SK-MEL-5 (cell line): Measurements from ENCODE around the gene GREM1. TPM values are rescaled to one million over a fixed set of nuclear protein-coding genes. Genes with fewer than 3 reads are reported as not detected.

ENCODE experiments used
- DNase-seq: peaks from one replicate; pipeline ENCODE4 v3.0.0-alpha.2; 2016; ENCODE audit warnings: low read depth, low spot score
- in situ Hi-C: cut with HindIII; loops from 2 replicates; pipeline ENCODE4 v1.10.0; 2016; ENCODE audit warnings: low sequenced_read_pairs, high pct_unique_total_duplicates, low pct_unique_long_range_greater_than_20kb
- total RNA-seq: library from RNA; depleted of rRNA; stranded (reverse); fragments of >200 nt; shearing (Covaris generic); gene quantifications from 2 replicates; pipeline ENCODE4 v1.2.3, GENCODE V29; 2014

GREM1 gene
- total RNA-seq, 1 experiment from 2014 or later: under 0.01 TPM

DNA sequence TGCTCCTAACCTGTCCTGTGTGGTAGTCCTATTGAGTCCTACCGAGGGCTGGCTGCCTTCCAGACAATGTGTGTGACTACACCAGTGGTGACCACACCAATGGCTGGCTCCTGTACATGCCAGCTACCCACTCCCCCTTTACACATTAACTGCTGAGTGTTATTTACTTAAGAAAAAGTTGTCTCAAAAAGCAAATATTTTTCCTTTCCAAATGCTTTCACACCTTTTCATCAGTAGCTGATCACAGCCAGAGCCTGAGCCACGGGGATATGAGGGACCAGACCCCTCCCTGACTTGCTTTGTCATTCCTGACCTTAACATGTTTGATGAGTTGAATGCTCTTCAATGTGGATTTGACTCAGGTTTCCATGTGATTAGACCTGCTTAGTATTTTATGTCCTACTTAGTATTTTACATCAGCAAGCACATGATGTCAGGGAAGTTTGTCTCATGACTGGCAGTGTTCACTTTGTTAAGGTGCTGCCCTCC is 29.6 kb upstream of the GREM1 start:
- no peak for DNase-seq
- in situ Hi-C loops: loop anchor here (25.0 kb wide), 1 partner anchor 124 kb away; no protein-coding TSS in a partner anchor

DNA sequence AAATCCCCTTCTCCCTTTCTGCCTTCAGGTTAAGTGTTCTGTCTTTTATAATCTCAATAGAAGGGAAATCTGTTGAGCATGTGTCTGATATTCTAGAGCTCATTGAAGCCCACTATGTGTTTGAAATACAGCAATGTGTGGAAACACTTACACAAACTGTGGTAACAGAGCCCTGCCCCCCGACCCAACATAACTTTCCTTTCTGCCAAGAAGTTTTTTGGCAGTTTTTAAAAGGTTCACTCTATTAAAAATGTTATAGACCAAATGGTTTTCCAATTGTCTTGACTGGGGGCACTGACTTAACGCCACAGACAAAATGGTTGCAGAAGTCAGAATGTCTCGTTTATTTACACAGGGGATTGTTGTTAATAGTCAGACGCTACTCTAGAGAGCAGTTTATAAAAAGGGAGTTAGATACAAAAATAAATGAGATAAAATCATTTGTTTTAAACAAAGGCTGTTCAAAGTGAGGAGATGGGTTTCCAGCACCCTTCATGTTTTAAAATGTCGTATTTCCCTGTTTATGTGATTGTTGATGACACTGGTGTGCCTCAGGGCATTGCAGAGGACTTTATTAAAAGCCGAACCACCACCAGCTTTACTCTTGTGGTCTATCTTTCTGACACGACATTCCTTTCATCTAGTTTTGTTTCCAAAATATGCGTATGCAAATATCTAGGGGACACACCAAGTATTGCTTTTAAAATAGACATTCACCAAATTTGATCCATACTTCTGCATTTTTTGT is 26.7 kb upstream of the GREM1 start:
- no peak for DNase-seq
- in situ Hi-C loops: loop anchor here (25.0 kb wide), 1 partner anchor 121 kb away; no protein-coding TSS in a partner anchor

DNA sequence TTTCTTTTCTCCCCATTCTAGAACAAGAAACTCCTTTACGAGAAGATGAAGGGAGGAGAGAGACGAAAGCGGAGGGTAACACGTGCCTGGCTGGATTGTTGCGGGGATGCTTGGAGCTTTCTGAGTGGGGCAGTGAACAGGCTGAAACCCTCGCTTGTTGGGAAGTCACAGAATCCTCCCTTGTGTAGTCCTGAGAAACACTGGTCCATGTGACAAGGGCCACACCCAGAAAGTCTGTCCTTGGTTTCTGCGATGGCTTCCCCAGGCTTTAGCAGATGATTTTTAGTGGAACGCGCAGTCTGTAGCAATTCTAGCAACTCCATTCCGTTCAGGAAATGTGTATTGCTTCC is 26.1 kb upstream of the GREM1 start:
- no peak for DNase-seq
- in situ Hi-C loops: loop anchor here (25.0 kb wide), 1 partner anchor 121 kb away; no protein-coding TSS in a partner anchor

DNA sequence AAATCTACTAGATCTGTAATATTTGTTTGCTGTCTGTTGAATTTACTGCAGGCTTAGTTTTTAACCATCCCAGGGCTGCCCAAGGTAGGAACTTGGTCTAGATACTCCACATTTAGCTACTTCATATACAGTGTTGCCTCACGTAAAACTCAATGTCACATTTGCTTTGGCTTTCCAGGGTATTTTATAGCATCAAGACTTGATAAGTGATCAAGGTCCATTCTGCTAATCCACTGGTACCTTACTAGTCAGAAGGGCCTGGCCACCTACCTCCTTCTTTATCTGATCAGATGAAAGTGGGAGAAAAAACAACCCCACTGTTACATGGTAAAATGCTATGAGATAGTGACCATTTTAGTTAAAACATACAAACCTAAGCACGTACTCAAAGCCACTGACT is 25.5 kb upstream of the GREM1 start:
- in situ Hi-C loops: loop anchor here (25.0 kb wide), 1 partner anchor 120 kb away; no protein-coding TSS in a partner anchor
- DNase-seq: no peak

DNA sequence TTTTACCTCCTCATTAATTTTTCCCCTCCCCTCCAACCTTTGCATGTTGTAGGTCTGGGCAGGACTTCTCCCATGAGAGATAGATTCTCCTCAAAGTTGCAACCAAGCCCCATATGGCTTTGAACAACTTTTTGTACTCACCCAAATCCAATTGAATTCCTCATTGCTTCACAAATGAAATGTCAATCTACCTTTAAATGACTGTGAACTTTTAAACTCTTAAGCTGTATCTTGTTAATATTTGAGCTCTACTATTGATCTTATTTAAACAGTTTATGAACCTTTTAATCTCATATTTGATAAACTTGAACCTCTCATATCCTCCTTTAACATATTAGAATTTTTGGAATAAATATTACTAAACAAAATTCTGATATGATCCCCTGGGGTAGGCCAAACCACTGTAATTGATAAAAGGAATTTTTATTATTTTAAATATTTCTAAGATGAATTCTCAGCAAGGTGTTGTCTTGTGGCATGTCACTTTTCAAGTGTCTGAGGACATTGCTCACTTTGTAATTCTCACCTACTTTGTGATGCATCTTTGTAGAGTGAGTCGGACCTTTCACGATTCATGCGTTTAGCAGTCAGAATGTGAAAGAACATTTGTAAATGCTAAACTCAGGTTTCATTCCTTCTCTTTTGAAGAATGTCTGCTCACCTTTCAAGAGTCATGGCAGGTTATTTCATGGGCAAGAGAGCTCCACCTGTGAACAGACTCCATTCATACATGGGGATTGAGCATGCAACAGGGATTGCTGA is 23.4 kb upstream of the GREM1 start:
- no peak for DNase-seq
- in situ Hi-C loops: loop anchor here (25.0 kb wide), 1 partner anchor 118 kb away; no protein-coding TSS in a partner anchor

DNA sequence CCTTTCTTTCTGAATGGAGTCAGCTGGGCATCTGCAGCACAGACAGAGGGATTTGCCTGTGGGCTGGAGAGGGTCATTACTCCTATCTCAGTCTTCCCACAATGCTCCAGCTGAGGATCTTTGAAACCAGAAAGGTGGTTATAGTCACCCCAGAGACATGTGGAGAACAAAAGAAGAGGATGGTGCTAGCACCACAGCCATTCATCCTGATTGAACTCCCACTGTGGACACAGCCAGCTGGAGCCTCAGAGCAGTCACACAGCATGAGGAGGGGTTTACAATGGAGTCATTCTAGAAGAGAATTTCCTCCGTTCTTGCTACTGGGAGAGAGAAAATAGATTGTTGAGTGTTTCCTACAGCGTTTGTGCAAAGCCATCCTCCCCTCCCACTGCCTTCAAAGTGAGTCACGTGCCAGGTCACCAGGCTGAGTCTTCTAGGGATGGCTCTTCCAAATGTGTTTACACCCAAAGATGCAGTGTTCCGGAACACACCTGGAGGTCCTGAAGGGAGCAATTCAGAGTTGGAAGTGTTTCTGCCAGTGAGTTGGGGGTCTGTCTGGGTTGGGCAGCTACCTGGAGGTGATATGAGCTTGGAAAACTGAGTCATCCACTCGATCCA is 18.9 kb upstream of the GREM1 start:
- DNase-seq: no peak
- in situ Hi-C loops: loop anchor here (25.0 kb wide), 1 partner anchor 113 kb away; no protein-coding TSS in a partner anchor

DNA sequence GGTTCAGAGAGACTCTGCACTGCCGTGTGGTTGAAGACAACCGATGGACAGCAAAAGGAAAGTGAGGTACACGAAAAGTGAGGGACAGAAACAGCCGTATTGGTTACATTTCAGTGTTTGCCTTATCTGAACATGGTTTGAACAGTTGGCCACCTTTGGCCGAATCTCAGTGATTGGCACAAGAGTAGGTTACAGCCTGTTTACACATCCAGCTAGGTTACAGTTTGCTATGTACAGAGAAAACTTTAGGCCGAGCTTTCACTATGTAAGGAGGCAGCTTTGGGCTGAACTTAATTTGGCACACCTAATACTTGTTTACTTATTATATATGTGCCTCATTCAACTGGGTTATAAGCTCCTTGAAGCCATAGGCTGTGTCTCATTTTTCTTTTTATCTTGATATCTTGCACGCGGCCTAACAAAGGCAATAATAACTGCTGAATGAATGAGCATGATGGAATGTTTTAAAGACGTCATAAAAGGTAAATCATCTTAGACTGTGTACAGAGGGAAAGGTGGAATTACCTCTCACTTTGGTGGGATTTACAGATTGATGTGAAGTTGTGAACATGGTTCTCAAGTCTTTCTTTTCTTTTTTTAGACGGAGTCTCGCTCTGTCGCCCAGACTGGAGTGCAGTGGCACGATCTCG is 17.2 kb upstream of the GREM1 start:
- DNase-seq: no peak

DNA sequence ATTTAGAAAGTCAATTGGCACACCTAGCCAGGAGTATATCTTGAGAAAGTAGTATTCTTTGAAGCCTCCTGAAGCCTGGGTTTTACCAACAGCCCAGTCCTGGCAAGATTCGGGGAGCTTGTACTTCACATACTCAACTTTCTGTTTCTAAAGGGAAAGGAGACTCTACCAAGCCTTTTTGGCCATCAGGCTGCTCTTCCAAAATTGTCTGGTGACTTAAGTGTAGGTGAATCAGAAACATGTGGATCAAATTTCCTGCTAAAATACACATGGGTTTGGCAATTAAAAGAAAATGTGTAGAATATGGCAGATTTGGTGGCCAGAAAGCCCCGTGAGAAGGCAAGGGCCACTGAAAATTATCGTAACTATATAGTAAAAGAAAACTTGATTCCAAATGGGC is 15.9 kb upstream of the GREM1 start:
- no peak for DNase-seq
- in situ Hi-C loops: no loop called here

More for the DNA sequence above, 17.2 kb upstream of the GREM1 start:
- in situ Hi-C loops: no loop called here

DNA sequence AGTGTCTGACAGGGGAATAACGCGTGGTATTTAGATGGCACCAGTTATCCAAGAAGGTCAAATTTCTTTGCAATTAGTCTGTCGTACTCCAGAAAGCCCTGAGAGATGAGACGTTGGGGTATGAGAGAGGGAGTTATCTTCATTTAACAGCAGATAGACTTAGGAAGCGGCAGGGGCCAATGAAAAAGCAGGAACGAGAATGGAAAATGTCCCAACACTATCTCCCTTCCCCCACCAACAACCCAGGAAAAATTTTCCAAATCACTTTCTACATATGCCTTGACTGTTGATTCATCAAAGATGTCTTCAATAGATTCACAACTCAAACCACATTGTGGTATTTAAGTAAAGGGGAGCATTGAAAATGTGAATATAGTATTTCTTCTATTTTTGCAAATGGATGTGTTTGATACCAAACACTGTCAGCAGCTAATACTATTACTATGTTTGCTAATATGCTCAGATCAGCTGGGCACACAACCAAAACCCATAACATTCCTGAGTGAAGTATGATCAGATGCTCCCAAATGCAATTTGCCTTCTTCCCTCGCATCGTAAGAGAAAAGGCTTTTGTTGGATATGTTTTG is 13.3 kb upstream of the GREM1 start:
- DNase-seq: no peak
- in situ Hi-C loops: no loop called here

DNA sequence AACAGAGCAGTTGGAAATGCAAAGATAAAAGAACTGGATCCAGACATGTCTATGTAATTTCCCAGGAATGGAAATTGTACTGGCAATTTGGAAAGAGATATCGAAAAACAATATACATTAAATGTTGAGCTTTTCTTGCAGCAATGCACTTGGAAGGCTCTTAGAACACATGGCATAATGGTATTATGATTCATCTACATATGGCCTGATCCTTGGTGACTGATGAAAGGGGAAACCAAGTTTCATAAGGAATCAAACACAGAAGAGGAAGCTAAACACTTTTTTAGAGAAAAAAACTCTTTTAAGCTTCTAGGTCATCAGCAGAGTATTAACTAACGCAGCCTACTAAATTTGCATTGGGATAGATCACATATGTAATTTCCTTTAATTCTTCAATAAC is 12.4 kb upstream of the GREM1 start:
- DNase-seq: no peak
- in situ Hi-C loops: no loop called here

DNA sequence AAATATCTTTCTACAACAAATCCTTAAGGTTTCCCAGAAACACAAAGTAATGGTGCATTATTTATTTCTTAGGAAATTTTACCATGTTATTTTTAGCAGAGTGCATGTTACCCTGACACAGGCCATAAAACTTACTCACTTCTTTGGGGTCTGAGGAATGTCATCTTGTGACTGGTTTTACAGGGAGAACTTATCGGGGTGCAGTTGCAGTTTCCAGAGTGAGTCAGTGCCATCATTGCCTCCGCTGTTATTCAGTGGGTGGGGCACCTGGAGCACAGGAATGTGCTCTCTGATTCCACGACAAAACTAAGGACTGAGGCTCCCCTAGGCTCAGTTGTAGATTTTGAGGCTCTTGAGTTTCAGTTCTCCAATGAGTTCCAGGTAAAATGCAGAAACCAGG is 11.1 kb upstream of the GREM1 start:
- no peak for DNase-seq
- in situ Hi-C loops: no loop called here

DNA sequence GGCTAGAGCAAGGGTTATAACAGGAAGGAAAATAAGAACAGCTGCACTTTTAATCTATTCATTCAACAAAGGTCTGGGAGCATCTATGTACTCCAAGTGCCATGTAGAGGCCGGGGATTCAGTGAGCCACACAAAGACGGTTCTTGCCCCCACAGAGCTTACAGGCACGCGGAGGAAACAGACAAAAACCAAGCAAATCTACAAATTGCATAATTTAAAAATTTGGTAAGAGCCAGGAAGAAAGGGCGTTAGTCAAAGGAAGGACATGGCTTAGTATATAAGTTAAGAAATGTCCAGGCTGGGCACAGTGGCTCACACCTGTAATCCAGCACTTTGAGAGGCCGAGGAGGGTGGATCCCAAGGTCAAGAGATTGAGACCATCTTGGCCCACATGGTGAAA is 10.4 kb upstream of the GREM1 start:
- DNase-seq: no peak
- in situ Hi-C loops: no loop called here

DNA sequence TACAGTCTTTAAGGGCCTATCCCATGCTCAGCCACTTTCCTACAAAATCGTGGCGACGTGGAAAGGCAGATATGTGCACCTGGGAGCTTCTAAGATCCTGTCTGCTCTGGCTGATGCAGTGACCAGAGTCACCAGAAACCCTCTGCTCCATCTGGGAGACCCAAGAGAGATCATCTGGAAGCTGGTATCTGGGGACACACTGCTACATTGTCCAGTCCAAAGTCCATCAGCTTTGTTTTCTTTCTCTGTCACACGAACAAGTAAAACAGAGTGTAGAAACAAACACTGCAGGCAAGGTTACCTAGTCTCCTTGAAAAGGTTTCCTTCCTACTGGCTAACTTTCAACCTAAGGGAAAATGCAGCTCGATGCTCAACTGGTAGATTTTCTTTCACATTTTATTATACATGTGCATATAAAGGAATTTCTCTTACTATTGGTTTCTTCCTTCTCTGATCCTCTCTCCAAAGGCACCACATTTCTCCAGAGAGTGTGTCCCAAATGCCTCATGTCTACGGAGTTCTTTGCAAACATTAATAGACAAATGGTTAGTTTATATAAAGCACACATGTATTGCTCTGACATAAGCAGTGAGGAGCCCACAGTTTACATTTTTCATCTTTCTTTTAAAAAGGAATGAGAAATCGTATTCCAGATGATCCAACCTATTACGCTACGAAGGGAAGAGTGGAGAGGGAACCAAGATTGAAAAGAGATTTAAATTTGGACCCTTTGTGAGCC is 8.3 kb upstream of the GREM1 start:
- DNase-seq: no peak
- in situ Hi-C loops: no loop called here

DNA sequence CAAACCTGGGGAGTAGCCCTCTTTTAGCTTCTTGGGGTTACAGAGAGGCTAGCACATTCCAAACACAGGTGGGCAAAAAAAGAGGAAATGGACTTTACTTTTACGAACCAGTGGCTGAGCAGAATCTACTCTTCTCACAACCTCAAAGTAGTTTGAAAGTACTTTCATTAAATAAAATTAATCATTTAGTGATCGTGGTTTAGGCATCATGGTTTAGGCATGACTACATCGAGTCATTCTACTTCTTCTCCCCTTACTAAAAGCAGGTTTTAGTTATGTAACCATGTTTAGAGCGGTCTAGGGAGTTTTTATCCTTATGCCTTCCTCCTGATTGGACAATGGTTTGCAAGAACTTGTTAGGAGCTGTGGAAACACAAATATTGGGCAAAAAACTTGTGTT is 2.5 kb upstream of the GREM1 start:
- in situ Hi-C loops: no loop called here
- DNase-seq: no peak

DNA sequence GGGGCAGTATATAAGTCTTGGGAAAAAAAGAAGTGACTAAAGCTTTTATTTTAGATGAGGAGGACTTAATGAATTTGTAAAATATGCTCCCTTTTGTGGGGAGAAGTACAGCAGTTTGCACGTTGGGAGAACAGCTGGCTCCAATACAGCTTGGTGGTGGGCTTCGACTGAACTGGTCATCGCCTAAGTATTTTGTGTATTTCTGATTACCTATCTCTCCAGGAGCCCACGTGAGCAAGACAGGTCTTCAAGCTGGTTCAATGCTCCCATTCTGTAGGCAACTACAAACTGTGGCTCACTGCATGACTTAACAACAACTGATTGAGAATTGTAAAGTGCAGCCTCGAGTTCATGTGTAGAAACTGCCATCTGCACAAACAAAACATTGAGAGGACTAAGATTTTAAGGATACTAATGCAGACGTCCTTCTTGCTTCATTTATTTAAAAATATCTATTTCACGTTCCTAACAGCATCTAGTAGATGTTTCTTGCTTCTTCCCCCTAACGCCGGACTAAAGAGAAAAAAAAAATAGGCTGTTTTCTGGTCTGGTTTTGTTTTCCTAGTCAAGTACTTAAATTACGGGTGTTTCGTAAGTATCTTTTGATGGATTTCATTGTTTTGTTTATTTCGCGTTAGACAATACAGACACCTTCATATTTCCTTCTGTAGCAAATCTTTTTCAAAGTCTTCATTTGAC is 1.4 kb upstream of the GREM1 start:
- in situ Hi-C loops: no loop called here
- no peak for DNase-seq

DNA sequence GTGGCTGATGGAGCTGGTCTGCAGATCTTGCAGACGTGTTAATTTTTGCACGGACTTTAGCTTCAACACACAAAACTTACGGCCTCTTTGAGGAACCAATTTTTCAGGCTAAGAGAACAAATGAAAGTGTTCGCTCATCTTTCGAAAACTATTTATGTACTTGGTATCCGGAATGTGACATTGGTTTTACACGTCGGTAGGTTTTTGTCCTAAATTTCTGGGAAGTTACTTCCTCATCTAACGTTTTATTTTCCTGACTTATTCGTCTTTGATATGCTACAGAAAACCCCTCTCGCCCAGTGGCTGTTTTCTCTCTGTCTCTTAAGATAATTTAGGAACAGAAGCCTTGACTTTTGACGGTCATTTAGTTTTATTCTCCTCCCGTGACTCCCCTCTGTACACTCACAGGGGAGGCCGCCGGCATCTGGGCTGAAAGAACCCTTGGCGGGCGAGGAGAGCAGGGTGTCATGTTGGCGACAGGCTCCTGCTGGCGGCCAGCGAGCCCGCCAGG is 834 bp upstream of the GREM1 start:
- in situ Hi-C loops: no loop called here
- DNase-seq: no peak
